Sigmoid colon (tissue), 7 donors: Measurements from ENCODE around the gene IL31. TPM values are rescaled to one million over a fixed set of nuclear protein-coding genes. Genes with fewer than 3 reads are reported as not detected.
A peak's percentile ranks its signal among the peaks of the same experiment; 100 is the strongest.

Experiments
- DNase-seq: peaks from one replicate; pipeline ENCODE4 v3.0.0-alpha.2; 2019
- H3K27ac ChIP-seq, 4 donors: fragments of 200-600 bp; sonication (generic); one replicate each; pipeline ENCODE4 v1.5.1; 2016 to 2019; ENCODE audit warnings: mild to moderate bottlenecking in 1 of 4
- H3K27me3 ChIP-seq, 3 donors: fragments of 200-600 bp; sonication (generic); one replicate each; pipeline ENCODE4 v1.5.1; 2019; ENCODE audit warnings: mild to moderate bottlenecking in 1 of 3
- H3K36me3 ChIP-seq, 4 donors: fragments of 200-600 bp; sonication (generic); one replicate each; pipeline ENCODE4 v1.5.1; 2016 to 2019
- H3K4me1 ChIP-seq, 4 donors: fragments of 200-600 bp; sonication (generic); one replicate each; pipeline ENCODE4 v1.5.1; 2017 to 2019
- H3K4me3 ChIP-seq, 4 donors: fragments of 200-600 bp; sonication (generic); one replicate each; pipeline ENCODE4 v1.5.1; 2017 to 2019; ENCODE audit warnings: mild to moderate bottlenecking in 2 of 4, moderate library complexity in 1 of 4
- H3K9me3 ChIP-seq, 4 donors: fragments of 200-600 bp in 3 of 4; sonication (generic) in 3 of 4; one replicate each; pipeline versions ENCODE4 v1.5.1 to v1.6.1; 2013 to 2019
- CTCF ChIP-seq, 4 experiments: fragments of 450-650 bp in 3 of 4; fragments of 200-600 bp in 1 of 4; IDR thresholded peaks; one replicate each; pipeline ENCODE4 v1.5.1; 2016 to 2019; ENCODE audit warnings: antibody characterized with exemption in 4 of 4, mild to moderate bottlenecking in 3 of 4, moderate library complexity in 2 of 4
- EP300 ChIP-seq, 4 donors: sonication (generic); formaldehyde crosslinking; IDR thresholded peaks; one replicate each; pipeline ENCODE4 v1.6.1; 2017; ENCODE audit warnings: antibody characterized with exemption in 4 of 4
- POLR2A ChIP-seq, 2 donors: fragments of 450-650 bp; IDR thresholded peaks; one replicate each; pipeline ENCODE4 v1.6.1; 2016; ENCODE audit warnings: antibody characterized with exemption in 2 of 2, mild to moderate bottlenecking in 2 of 2, moderate library complexity in 2 of 2
- POLR2AphosphoS5 ChIP-seq, 4 donors: sonication (generic); formaldehyde crosslinking; IDR thresholded peaks; one replicate each; pipeline ENCODE4 v1.6.1; 2017; ENCODE audit warnings: antibody characterized with exemption in 4 of 4
- WGBS, 2 donors: extraction: QIAGEN DNeasy Blood & Tissue Kit; methylation state at CpG; one replicate each; pipeline ENCODE4 v1.1.7; 2013; 5-methylcytosine and 5-hydroxymethylcytosine counted together
- intact Hi-C: fragments of 100-400 bp; cut with DNase I; formaldehyde crosslinking; loops from one replicate; pipeline ENCODE4 v1.15.1; 2023
- polyA plus RNA-seq, 3 donors: library from polyadenylated mRNA; stranded (reverse); fragments of 200-250 nt; gene quantifications; one replicate each; pipeline ENCODE4 v1.2.3, GENCODE V29; 2013
- total RNA-seq, 4 donors: library from RNA; depleted of rRNA; stranded (reverse); fragments of >200 nt; gene quantifications; one replicate each; pipeline ENCODE4 v1.1.0, GENCODE V29; 2016
- donor health status: healthy with polysubstance abuse.
- donor health status: Bipolar disorder and iron deficiency.
- donor health status: healthy.

Gene IL31
- total and polyA plus RNA-seq, 7 donors = not detected

DNA sequence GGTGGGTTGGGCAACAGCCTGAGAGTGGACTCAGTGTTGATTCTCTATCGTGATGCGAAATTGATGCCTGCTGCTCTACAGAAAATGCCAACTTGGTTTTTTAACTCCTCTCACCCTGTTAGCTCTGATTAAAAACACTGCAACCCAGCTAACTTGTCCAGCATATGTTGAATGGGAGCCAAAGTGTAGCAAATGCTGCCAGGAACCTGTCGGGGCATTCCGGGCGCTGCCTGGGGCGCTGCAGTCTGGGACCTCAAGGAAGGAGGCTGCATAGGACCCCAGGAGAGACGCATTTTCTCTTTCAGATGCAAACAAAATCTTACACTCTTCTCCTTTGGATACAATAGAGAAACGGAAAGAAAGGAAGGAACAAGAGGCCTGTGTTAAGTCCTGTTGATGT is 33.4 kb upstream of the IL31 start:
- 89 to 92% methylated on average over 8 of the region's 8 CpGs for WGBS, 2 donors
- Histone ChIP-seq H3K36me3 (peaks cover 12 to 57% (median 40%) of the 10 kb centered on the region in 4 donors), H3K4me1 (peaks cover 0 to 20% (median 19%) of the 10 kb centered on the region in 4 donors), H3K9me3 (no peaks in the 10 kb centered on the region), H3K27ac (no peak overlapping the region), H3K27me3 (peaks cover 12 to 38% (median 33%) of the 10 kb centered on the region in 3 donors), H3K4me3 (no peak overlapping the region)
- TF ChIP-seq EP300 (IDR thresholded peaks at IDR 0.05) = no peak
- no peak for TF ChIP-seq POLR2A (IDR thresholded peaks at IDR 0.05)
- TF ChIP-seq CTCF (IDR thresholded peaks at IDR 0.05) = no peak
- no peak for TF ChIP-seq POLR2AphosphoS5 (IDR thresholded peaks at IDR 0.05)
- intact Hi-C loops = no loop called here
- no peak for DNase-seq

- H3K27ac ChIP-seq = no peak overlapping the region
- H3K36me3 ChIP-seq = peaks cover 12 to 53% (median 36%) of the 10 kb centered on the region in 4 donors
- no peaks in the 10 kb centered on the region for H3K9me3 ChIP-seq
- intact Hi-C loops = no loop called here
- TF ChIP-seq CTCF (IDR thresholded peaks at IDR 0.05) (no peak), EP300 (IDR thresholded peaks at IDR 0.05) (no peak), POLR2AphosphoS5 (IDR thresholded peaks at IDR 0.05) (no peak), POLR2A (IDR thresholded peaks at IDR 0.05) (no peak)
- 87 to 94% methylated on average over 8 of the region's 8 CpGs for WGBS, 2 donors
- no peak overlapping the region for H3K4me3 ChIP-seq
- H3K4me1 ChIP-seq = peaks cover 0 to 20% (median 19%) of the 10 kb centered on the region in 4 donors
- no peak for DNase-seq
- H3K27me3 ChIP-seq = peaks cover 12 to 42% (median 34%) of the 10 kb centered on the region in 3 donors
These were observed 33.0 kb upstream of the IL31 start for GRCh38 chr12:122206976-122207375.

GRCh38 chr12:122206111-122206881 is 32.3 kb upstream of the IL31 start:
- H3K9me3 ChIP-seq = no peaks in the 10 kb centered on the region
- no peak overlapping the region for H3K4me3 ChIP-seq
- TF ChIP-seq POLR2AphosphoS5 (IDR thresholded peaks at IDR 0.05) (no peak), CTCF (IDR thresholded peaks at IDR 0.05) (no peak), POLR2A (IDR thresholded peaks at IDR 0.05) (no peak), EP300 (IDR thresholded peaks at IDR 0.05) (no peak)
- intact Hi-C loops = no loop called here
- no peak for DNase-seq
- no peak overlapping the region for H3K27ac ChIP-seq
- 60 to 81% methylated on average over 27 of the region's 27 CpGs for WGBS, 2 donors
- H3K4me1 ChIP-seq = peaks cover 0 to 20% (median 19%) of the 10 kb centered on the region in 4 donors
- peaks cover 12 to 46% (median 31%) of the 10 kb centered on the region in 4 donors for H3K36me3 ChIP-seq
- peaks cover 12 to 49% (median 41%) of the 10 kb centered on the region in 3 donors for H3K27me3 ChIP-seq

DNA sequence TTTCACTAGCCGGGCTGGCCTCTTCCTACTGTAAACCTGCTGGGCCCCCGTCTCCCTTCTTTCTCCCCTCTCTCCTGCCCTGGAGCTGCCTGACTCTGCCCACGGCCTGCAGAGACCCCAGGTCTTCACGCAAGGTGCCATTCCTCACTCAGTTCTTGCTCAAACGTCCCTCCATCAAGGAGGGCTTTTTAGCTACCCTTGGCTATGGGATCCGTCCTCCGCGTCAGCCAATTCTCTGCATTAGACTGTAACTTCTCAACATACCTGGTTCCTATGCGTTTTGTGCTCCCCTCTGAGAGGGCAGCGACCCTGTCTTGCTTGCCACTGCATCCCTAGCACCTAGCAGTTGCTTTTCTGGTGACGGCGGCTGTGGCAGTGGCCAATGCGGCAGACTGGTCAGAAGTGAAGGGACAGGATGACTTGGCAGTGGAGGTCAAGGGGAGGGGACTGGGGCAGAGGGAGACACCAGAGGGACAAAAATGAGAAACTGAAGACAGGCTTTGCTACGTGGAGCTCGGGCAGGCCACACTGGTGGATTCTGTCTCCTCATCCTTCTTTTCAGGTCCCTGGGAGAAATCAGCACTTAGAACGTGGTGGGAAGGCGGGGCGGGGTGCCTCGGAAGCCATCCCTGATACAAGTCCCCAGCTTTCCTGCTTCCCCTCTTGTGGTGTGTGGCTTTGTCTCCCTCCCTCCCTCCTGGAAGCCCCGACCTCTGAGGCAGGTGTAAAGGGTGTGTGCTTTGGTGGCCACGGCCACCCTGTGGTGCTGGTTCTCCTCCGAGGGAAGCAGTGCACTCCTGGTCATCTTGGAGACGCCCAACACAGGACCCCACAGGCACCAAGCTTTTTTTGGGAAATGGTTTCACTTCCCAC is 31.3 kb upstream of the IL31 start:
- H3K9me3 ChIP-seq = no peaks in the 10 kb centered on the region
- WGBS, 2 donors = 36 to 48% methylated on average over 23 of the region's 23 CpGs
- peaks cover 0 to 20% (median 19%) of the 10 kb centered on the region in 4 donors for H3K4me1 ChIP-seq
- TF ChIP-seq POLR2A (IDR thresholded peaks at IDR 0.05) = no peak
- TF ChIP-seq POLR2AphosphoS5 (IDR thresholded peaks at IDR 0.05) = peak in 2 of 4 donors; percentile 11 to 14
- H3K27me3 ChIP-seq = peaks cover 15 to 59% (median 51%) of the 10 kb centered on the region in 3 donors
- no peak overlapping the region for H3K4me3 ChIP-seq
- H3K27ac ChIP-seq = no peak overlapping the region
- peaks cover 12 to 36% (median 29%) of the 10 kb centered on the region in 4 donors for H3K36me3 ChIP-seq
- DNase-seq = no peak
- intact Hi-C loops = no loop called here
